KOPT-K1 (cell line): ENCODE results near the gene PSMD14.
"Not testable (repeated sequence)": the region's sequence is repeated elsewhere in the genome, so short reads cannot be mapped to it uniquely, and the experiment has no call there.

Source experiments
- H3K27ac ChIP-seq: fragments of 200-600 bp; sonication (generic); 2 replicates; pipeline ENCODE4 v1.5.1; 2016; ENCODE audit warnings: antibody characterized with exemption, mild to moderate bottlenecking, low read depth, low read length; ENCODE audit not compliant: poor library complexity, severe bottlenecking
- H3K36me3 ChIP-seq: fragments of 200-600 bp; sonication (generic); 2 replicates; pipeline ENCODE4 v1.5.1; 2017; ENCODE audit warnings: antibody characterized with exemption, mild to moderate bottlenecking, low read length, moderate library complexity; ENCODE audit not compliant: insufficient read depth
- H3K9me3 ChIP-seq: fragments of 200-600 bp; sonication (generic); 2 replicates; pipeline ENCODE4 v1.5.1; 2017; ENCODE audit warnings: antibody characterized with exemption, low read length, mild to moderate bottlenecking; ENCODE audit not compliant: insufficient read depth, poor library complexity, severe bottlenecking

The PSMD14 gene

GRCh38 chr2:161315380-161315779 lies 7.2 kb downstream of the PSMD14 start:
- H3K9me3 ChIP-seq = no peaks in the 10 kb centered on the region

GRCh38 chr2:161316701-161317100 lies 8.5 kb downstream of the PSMD14 start:
- Histone ChIP-seq H3K36me3 (peaks cover 54% of the 10 kb centered on the region), H3K9me3 (no peaks in the 10 kb centered on the region), H3K27ac (no peak overlapping the region)

More at GRCh38 chr2:161315380-161315779, 7.2 kb downstream of the PSMD14 start:
- H3K27ac ChIP-seq = no peak overlapping the region
- peaks cover 44% of the 10 kb centered on the region for H3K36me3 ChIP-seq

GRCh38 chr2:161321944-161322648 lies 13.9 kb downstream of the PSMD14 start:
- H3K27ac ChIP-seq = no peak overlapping the region
- H3K9me3 ChIP-seq = no peaks in the 10 kb centered on the region
- peaks cover 90% of the 10 kb centered on the region for H3K36me3 ChIP-seq

DNA sequence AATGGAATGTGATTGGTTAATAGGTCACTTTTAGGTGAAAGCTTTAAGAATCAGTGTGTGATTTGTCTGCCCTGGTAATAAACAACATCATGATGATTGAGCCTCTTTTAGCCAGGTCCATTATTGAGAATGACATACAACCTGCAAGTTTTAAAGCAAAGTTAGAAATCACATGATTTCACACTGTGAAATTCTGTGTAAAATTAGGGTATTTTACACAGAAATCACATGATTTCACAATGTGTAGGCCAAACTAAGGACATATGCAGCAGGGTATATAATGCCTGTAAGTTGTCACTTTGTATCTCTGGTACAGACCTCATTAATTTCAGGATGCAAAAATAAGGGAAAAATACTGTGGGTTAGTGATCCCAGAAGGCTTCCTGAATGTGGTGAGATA lies 16.7 kb downstream of the PSMD14 start:
- peaks cover 79% of the 10 kb centered on the region for H3K36me3 ChIP-seq
- H3K9me3 ChIP-seq = no peaks in the 10 kb centered on the region
- no peak overlapping the region for H3K27ac ChIP-seq

- peaks cover 64% of the 10 kb centered on the region for H3K36me3 ChIP-seq
- H3K27ac ChIP-seq = no peak overlapping the region
- H3K9me3 ChIP-seq = no peaks in the 10 kb centered on the region
These were observed 19.4 kb downstream of the PSMD14 start for GRCh38 chr2:161327582-161327981.

DNA sequence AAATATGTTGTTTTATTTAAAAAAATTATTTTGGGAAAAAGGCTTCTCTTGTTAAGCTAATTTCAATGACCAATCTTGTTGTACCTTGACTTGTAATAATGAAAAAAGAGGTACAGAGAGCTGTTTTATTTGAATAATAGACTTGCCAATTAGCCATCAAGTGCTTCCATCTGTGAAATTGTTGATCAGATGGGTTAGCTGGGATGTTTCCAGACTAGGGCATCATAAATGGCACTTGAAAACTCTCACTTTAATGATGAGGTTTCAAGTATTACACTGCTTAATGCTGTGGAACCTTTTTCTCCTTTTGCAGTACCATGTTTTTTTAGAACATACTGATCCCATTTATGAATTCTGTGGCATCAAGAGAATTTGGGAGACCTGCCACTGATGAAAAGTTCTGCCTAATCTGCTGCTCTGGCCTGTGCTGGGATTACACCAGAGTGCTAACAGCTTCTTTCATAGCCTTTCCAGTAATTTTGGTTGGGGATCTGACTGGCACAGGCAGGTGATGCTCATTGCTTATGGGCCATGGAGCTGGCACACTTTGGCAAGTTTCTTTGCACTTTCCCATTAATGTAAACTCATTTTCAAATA lies 24.2 kb downstream of the PSMD14 start:
- Histone ChIP-seq H3K9me3 (no peaks in the 10 kb centered on the region), H3K27ac (no peak overlapping the region), H3K36me3 (peaks cover 35% of the 10 kb centered on the region)

DNA sequence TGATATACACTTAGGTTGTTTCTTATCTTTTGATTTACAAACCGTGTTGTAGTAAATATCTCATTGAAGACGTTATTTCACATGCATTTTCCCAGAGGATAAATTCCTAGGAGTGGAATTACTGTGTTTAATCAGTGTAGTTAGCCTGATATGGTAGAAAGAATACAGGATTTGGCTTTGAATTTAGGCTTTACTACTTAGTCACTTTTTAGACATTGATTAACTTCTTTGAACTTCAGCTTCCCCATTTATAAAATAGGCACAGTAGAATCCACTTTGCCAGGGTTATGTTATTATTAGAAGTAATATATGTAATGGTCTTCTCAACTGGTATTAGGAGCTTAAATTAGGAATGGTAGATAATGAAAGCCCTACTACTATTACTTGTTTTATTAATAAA lies 27.4 kb downstream of the PSMD14 start:
- H3K27ac ChIP-seq = no peak overlapping the region
- peaks cover 33% of the 10 kb centered on the region for H3K36me3 ChIP-seq
- peaks cover 4% of the 10 kb centered on the region for H3K9me3 ChIP-seq

GRCh38 chr2:161337247-161337646 lies 29.0 kb downstream of the PSMD14 start:
- peaks cover 33% of the 10 kb centered on the region for H3K36me3 ChIP-seq
- H3K27ac ChIP-seq = no peak overlapping the region
- peaks cover 7% of the 10 kb centered on the region for H3K9me3 ChIP-seq

GRCh38 chr2:161339532-161339931 lies 31.3 kb downstream of the PSMD14 start:
- H3K36me3 ChIP-seq = peaks cover 44% of the 10 kb centered on the region
- H3K9me3 ChIP-seq = peaks cover 23% of the 10 kb centered on the region

GRCh38 chr2:161340930-161341413 lies 32.7 kb downstream of the PSMD14 start:
- Histone ChIP-seq H3K36me3 (peaks cover 40% of the 10 kb centered on the region), H3K9me3 (peaks cover 23% of the 10 kb centered on the region)

More at GRCh38 chr2:161339532-161339931, 31.3 kb downstream of the PSMD14 start:
- not testable (repeated sequence) for H3K27ac ChIP-seq

DNA sequence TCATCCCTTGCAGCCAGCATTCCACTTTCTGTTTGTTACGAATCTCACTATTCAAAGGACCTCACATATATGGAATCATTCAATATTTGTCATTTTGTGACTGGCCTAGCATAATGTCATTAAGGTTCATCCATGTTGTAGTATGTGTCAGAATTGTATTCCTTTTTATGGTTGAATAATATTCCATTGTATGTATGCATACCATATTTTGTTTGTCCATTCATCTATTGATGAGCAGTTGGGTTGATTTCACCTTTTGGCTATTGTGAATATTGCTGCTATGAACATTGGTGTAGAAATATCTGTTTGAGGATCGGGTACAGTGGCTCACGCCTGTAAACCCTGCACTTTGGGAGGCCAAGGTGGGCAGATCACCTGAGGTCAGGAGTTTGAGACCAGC lies 35.0 kb downstream of the PSMD14 start:
- Histone ChIP-seq H3K9me3 (peaks cover 23% of the 10 kb centered on the region), H3K27ac (no peak overlapping the region), H3K36me3 (peaks cover 40% of the 10 kb centered on the region)

More at GRCh38 chr2:161340930-161341413, 32.7 kb downstream of the PSMD14 start:
- H3K27ac ChIP-seq = not testable (repeated sequence)

DNA sequence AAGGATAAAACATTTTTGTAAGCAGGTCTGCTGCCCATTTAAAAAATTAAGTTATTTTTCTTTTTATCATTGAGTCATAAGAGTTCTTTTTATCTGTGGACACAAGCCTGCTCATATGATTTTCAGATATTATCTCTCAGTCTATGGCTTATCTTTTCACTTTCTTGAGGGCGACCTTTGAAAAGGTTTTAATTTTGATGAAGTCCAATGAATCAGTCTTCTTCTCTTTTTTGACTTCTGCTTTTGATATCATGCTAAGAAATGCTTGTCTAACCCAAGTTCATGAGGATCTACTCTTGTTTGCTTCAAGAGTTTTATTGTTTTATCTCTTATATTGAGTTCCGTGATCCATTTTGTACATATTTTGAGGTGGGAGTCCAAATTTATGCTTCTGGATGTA lies 36.5 kb downstream of the PSMD14 start:
- Histone ChIP-seq H3K36me3 (peaks cover 30% of the 10 kb centered on the region), H3K9me3 (peaks cover 23% of the 10 kb centered on the region), H3K27ac (no peak overlapping the region)

DNA sequence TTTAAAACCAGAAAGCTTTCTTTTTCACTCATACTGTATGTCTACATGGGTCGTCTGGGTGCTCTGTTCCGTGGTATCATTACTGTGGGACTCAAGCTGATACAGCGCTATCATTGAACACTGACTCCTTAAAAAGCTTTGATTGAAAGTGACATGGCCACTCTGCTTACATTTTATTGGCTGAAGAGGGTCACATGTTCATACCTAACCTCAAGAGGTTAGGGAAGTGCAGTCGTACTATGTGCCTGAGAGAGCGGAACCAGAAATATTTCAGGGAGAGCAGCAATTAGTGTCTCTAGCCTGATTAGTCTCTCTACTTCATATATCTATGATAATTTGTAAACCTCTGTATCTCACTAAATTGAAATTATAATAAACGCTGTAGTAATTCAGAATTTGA lies 43.5 kb downstream of the PSMD14 start:
- Histone ChIP-seq H3K27ac (no peak overlapping the region), H3K9me3 (no peaks in the 10 kb centered on the region), H3K36me3 (no peaks in the 10 kb centered on the region; the same call in none of the 2 replicates)

GRCh38 chr2:161352719-161353118 lies 44.5 kb downstream of the PSMD14 start:
- Histone ChIP-seq H3K9me3 (no peaks in the 10 kb centered on the region), H3K27ac (no peak overlapping the region), H3K36me3 (no peaks in the 10 kb centered on the region; the same call in none of the 2 replicates)

DNA sequence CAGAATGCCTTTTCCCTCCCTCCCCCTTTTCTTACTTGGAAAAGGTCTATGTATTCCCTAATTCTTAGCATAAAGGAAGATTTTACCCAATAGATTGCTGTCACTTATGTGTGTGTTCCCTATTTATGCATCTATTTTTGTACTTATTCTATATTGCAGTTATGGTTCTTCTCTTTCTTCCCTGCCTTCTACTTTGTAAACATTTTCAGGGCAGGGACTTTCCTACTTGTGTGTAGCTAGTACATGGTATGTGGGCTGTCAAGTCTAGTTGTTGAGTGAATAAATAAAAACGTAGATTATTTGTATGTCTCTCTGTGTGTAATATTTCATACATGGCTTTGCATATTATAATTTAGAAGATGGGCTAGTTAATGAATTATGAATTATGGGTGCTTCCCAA lies 45.3 kb downstream of the PSMD14 start:
- H3K36me3 ChIP-seq = no peaks in the 10 kb centered on the region; the same call in 1 of the 2 replicates

GRCh38 chr2:161354106-161354505 lies 45.9 kb downstream of the PSMD14 start:
- Histone ChIP-seq H3K36me3 (no peaks in the 10 kb centered on the region; the same call in 1 of the 2 replicates), H3K9me3 (no peaks in the 10 kb centered on the region), H3K27ac (no peak overlapping the region)

More for the DNA sequence above, 45.3 kb downstream of the PSMD14 start:
- Histone ChIP-seq H3K27ac (no peak overlapping the region), H3K9me3 (no peaks in the 10 kb centered on the region)
